CD4-positive, alpha-beta T cell treated with Interleukin-4 for 1 hour (primary cell): Measurements from ENCODE around the gene WNT2.
"Not testable (repeated sequence)": the region's sequence is repeated elsewhere in the genome, so short reads cannot be mapped to it uniquely, and the experiment has no call there.

Experiments used
- DNase-seq, 2 donors: peaks; one replicate each; pipeline ENCODE4 v3.0.0-alpha.2; 2020 to 2022

The WNT2 gene

DNA sequence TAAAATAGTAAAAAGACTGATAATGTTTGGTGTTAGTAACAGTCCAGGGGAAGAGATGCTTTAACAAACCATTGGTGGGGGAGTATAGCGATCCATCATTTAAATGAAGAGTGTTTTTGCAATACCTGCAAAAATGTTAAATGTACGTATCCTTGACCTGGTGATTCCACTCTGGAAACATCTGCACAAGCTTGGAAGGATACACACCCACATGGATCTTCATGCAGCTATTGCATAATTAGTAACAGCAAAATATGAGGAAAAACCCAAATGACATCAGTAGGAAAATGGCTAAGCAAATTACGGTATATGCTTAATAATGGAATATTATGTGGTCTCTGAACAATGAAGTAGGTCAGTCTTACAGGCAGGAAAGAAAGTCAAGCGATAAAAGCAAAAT lies 20.5 kb downstream of the WNT2 start:
- DNase-seq, result no peak

DNA sequence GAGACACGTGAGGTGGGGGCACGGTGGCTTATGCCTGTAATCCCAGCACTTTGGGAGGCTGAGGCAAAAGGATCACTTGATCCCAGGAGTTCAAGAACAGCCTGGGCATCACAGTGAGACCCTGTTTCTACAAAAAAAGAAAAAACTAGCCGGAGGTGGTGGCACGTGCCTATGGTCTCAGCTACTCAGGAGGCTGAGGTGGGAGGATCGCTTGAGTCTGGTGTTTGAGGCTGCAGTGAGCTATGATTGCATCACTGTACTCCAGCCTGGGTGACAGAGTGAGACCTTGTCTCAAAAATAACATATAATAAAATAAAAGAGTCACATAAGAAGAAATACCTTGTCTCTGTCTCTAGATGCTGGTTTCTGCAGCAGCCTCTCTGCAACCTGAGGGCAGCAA lies 22.4 kb downstream of the WNT2 start:
- not testable (repeated sequence) for DNase-seq

DNA sequence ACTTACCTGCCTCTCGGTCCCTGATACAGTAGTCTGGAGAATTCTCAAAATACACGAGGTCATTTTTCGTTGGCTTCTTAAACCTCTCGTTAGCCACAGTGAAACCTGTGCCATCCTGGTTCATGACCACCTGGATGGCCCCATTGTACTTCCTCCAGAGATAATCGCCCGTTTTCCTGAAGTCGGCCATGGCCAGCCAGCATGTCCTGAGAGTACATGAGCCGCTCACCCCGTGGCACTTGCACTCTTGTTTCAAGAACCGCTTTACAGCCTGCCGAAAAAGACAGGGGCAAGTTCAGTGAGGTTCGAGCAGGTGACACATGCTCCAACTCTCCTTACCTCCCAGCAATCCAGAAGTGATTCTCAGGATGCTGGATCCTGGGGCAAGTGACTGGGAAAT lies 25.3 kb downstream of the WNT2 start:
- DNase-seq, result no peak

DNA sequence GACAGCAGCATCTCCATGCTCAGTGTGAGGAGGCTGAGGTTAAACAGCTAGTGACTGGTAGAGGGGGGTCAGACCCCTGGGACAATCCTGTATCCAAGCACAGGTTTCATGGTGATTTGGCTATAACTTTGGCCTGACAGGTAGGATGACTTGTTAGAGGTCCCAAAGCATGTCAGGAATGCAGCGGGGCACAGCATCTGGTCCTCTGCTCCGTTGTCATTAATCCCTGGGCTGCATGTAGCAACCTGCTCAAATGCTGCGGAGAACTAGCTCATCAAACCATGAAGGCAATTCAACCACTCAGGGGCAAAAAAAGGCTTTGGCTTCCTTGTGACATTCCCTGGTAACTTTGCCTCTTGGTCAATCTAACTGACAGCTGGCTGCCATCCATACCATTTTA lies 26.8 kb downstream of the WNT2 start:
- no peak for DNase-seq

DNA sequence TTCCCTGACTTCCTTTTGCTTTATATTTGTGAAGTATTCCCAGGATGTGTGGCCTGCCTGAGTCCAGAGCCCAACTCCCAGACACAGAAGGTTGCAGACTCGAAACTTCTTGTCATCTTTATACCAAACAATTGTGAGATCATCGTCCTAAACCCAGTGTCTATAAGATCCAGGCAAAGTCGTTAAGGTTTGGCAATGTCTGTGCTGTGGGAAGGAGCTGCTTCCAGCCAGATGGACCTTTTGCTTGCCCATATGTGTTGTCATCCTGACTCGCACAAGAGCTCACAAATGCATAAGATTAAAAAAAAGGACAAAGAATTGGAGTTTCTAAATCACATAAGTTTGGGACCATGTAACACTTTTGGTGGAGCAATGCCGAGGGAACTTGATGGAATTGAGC lies 37.0 kb downstream of the WNT2 start:
- no peak for DNase-seq

DNA sequence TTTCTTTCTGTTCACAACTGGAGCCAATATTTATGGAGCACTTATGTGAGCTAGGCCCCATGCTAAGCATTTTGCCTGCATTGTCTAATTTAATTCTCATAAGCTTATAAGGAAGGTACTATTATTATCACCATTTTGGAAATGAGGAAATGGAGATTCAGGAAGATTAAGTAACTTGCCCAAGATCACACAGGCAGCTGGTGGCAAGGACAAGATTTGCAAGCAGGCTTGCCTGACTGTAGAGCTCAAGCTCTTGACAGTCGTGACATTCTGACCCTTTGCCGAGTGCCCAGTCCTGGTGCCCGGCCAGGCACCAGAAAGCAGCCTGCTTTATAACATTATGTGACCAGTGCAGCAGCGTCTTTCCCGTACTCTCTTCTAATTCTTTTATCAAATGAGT lies 38.2 kb downstream of the WNT2 start:
- no peak for DNase-seq

DNA sequence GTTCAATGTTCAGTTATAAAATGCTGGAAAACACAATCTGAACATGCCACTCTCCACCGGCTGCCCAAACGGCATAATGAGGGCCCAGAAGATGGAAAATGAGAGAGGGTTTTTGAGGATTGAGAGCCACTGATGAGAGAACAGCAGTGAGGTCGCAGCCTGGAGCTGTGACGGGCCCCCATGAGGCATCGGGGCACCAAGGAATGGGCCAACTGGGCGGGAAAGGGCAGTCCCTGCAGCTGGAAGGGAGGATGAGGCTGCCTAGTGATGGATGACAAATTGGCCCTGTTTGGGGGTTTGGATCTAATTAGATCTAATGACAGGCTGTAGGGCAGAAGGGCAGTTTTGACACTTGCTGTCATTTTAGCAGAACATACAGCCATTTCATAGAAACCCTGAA lies 39.1 kb downstream of the WNT2 start:
- no peak for DNase-seq

DNA sequence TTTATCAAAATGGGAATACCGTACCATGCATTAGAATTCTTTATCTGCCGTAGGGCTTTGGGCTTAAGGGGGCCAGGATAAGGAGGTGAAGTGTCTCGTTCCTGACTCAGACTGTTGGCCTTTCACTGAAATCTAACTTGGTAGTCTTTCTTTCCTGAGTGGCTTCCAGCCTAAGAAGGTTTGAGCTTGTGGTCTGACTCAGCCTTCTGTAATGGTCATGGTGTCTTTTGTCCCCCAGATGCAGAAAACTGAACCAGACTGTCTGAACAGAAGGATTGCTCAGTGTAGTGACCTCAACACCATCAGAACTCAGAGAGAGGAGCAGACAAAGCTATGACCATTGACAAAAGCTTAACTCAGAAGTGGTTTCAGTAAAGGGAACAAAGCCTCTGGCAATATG lies 39.5 kb downstream of the WNT2 start:
- no peak for DNase-seq

DNA sequence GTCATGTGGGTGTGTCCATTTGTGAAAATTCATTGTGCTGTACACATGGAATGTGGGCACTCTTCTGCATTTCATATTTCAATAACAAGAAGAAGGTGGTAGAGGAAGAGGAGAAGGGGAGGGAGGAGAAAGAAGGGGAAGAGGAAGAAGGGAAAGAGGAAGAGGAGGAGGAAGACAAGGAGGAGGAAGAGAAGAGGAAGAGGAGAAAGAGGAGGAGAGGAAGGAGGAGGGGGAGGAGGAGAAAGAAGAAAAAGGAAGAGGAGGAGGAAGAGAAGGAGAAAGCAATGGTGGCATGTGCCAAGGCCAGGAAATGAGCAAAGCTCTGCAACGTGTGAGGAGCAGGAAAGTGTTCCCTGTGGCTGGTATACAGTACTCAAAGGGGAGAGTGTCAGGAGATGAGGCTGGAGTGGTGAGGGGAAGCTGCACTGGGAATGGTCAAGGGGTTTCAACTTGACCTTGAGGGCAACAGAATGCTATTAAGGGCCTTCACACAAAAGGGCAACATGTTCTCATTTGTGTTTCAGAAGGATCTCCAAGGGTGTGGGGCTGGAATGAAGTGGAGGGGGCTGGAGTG lies 40.5 kb downstream of the WNT2 start:
- DNase-seq, result no peak

DNA sequence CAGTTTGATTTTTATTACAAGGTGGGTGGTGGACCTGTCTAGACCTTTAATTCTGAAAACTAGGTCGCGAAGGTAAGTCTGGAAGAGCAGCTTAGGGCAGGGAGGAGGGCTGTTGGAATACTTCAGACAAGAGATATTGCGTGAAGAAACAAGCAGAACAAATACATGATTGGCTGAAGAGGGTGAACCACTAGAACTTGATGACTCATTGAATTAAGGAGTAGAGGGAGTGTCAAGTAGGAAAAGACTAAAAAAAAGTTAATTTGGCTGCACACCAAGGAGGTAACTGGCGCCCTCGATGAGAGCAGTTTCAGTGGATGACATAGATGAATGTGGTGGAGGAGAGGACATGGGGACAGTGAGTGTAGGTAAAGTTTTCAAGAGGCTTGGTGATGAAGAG lies 41.3 kb downstream of the WNT2 start:
- no peak for DNase-seq

DNA sequence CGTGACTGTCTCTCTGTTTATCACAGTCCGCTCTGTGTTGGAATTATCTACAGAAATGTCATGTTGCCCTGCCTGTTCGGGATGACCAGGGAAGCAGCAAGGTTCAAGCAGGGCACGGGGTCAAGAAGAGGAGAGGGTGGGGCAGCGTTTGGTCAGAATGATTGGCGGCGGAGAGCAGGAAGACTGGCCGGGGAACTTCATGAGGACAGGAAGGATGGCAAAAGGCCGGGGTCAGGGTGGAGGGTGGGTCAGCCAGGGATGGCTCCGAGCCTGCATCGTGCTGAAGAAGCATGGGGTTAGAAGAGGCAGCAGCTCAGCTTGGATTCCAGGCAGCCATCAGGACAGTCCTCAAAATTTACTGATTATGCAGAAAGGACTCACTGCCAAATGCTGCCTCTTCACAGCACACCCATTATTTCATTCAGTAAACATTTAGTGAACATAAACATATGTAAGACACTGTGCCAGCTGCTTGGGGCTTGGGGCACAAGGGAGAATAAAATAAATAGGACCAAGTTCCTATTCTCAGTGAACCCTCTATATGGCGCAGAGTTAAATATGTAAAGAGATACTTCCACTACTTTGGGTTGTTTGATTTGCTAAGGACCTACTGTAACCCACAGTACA lies 42.8 kb downstream of the WNT2 start:
- DNase-seq, result no peak

DNA sequence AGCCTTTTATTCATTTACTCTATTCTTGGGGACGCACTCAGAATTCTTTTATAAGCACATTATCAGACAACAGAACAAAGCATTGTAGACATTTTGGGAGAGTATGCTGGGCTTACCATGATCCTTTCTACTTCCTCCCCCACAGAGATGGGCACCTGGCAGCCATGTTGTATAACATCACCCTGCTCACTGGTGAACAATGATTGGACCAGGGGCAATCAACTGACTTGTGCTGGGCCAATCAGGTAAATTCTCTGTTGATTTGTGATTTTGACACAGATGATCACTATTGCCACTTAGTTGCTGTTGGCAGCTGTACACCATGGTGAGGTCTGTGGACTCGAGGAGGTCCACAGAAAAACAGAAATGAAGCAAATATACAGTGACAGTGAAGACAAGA lies 43.7 kb downstream of the WNT2 start:
- DNase-seq, result no peak

DNA sequence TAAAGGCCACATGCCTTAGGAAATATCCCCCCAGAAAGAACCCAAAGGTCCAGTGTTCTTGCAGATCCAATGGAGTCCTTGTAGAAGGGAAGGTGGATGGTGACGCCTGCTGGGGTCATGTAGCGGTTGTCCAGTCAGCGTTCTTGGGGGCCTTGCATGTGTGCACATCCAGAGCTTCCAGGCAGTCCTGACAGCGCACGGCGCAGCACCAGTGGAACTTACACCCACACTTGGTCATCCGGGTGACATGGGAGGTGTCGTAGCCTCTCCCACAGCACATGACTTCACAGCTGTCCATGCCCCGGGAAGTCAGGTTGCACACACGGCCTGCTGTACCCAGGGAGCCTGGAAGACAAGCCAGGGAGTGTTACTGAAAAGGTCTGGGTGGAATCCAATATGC lies 44.8 kb downstream of the WNT2 start:
- DNase-seq, result no peak

DNA sequence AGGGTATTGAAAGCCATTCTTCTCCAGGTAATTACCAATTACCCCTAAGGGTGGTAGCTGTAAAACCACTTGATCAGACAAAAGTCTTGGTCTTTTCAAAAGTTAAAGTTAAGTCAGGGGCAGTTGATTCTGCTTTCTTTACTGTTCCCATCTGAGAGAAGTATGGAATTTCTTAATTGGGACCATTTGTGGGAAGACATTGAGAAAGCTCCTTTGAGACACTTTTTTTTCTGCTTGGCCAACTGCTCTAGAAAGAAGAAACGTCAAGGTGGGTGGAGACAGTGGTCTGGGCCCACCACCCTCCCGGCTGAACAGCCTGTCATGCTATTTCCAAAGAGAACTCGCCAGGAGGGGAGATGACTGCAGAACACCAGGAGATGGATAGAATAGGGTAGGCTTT lies 45.3 kb downstream of the WNT2 start:
- no peak for DNase-seq

DNA sequence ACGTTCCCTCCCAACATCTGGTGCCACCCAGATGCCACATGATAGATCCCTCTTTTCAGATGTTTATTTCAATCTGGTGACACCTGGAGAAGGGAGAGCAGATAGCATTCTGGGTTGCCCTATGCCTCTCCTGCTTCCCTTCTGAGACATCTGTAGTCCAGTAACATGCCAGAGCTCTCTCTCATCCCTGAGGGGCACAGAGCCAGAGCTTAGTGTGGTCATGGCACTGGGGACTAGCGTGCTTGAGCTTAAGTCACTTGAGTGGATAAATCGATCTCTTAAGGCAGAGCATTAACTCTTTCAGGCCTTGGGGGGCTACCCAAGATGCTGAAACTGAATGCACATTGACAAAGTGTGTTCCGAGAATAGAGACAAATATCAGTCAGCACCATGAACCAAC lies 47.9 kb downstream of the WNT2 start:
- DNase-seq, result no peak

DNA sequence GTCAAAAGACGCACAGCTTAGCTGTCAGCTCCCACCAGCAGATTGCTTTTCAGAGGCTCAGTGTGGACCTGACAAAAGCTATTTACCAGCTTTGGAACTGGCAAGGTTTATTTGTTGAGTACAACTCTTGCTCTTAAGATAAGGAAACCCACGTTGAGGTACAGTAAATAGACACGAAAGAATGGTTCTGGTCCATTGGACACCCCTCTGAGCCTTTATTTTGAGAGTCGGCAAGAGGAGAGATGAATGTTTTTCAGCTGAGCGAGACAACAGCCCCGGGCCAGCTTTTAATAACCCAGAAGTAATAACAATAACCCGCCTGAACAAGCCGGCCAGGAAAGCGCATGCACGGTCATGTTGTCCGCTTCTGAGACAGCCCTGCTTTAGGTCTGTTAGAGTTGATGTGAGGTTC lies 49.0 kb downstream of the WNT2 start:
- DNase-seq, result no peak

DNA sequence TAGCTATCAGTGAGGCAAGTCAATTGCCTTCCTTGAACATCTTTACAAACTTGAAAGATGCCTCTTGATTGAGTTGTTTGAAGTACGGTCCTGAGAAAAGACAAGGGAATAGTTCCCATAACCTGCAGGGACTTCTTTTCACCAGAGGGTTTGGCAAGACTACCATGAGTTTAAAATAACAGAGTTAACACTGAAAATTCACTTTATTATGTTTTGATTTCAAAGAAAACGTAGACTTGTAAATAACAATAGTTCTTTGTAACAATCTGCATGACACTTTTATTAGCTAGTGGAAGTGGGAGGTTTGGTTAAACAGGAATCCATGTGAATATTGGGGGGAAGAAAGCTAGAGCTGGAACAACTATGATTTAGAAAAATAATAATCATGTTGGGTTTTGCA lies 49.5 kb downstream of the WNT2 start:
- DNase-seq, result no peak

DNA sequence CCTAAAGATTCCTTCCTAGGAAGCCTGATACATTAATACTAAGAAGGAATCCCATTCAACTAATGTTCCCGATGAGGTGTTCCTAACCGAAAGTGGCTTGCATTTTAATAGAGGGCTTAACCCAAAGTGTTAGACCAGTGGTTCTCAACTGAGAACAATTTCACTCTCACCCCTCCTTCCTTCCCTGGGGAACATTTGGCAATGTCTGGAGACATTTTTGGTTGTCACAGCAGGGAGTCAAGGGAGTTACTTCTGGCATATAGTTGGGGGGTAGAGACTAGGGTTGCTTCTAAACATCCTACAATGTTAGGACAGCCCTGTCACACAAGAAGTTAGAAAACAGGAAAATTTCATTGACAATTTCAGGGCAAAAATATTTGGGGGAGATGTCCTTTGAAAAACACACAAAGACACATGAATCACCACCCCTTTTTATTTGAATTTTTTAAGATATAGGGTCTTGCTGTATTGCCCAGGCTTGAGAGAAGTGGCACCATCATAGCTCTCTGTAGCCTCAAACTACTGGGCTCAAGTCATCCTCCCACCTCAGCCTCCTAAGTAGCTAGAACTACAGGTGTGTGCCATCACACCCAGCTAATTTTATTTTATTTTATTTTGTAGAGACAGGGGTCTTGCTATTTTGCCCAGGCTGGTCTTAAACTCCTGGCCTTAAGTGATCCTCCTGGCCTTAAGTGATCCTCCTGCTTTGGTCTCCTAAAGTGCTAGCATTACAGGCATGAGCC lies 50.7 kb downstream of the WNT2 start:
- DNase-seq, result no peak

DNA sequence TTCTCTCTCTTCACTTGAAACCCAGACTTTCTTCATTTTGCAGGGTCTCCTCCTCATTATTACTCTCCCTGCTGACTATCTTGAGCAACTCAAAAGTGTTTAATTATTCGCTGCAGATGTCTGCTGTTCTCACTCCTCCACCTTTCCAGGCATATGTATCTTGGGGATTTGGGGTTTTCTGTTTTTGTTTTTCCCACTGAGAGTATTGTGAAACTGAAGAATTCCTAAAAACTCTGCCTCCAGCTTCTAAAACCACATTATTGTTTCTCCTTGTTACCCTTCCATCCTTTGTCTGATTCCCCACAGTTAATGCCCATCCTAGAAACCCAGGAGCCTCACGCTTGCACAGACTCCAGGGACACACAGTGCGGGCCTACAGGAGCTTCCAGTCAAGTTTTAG lies 51.3 kb downstream of the WNT2 start:
- DNase-seq, result no peak

DNA sequence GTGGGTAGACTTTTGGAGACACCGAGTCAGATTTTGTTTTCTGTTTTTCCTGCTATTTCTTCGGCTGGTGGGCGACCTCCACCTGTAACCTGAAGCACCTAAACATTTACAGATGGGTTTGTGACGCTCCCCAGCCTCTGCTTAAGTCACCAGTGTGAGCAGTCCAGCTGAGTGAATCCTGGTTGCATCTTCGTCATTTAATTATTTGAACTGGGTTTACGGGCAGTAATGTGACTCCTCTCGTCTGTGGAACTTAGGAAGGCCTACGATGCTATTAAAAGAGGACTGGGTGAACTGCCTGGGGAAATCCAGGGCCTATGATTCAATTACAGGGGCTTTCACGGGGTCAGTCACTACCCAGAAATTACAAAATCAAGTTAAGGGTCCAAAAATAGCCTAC lies 52.5 kb downstream of the WNT2 start:
- no peak for DNase-seq

DNA sequence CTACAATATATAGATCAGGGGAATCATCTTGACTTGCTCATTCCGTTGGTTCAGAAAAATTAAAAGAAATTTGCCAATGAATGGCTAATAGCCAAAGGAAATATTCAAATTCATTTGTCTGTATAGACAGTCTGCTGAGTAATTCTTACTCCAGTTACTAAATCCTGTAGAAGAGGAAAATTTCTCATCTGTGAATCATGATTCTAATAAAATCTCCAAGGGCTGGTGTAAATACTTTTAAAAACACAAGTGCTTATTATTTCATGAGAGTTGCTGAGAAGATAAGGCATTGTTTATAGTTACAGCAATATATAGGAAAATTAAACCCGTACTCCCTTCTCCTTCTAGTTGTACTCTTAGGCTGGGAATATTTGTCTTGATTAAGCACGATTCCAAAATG lies 53.0 kb downstream of the WNT2 start:
- DNase-seq, result no peak

DNA sequence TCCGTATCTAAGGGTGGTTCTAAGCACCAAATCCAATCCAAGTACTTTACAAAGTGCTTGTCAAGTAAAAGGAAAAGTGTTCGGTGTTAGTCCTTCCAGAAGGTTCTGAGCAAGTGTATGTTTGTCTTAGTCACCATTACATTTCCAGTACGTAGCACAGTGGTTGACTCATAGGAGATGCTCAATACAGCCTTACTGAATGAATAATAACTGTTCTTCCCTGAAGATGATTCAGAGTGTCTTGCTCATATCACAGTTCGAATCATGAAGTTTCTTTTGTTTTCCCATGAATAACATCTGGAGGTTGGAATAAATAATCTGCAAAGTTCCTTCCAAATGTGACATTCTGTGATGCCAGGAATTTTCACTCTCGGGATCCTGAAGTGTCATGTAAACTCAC lies 53.4 kb downstream of the WNT2 start:
- DNase-seq, result no peak

DNA sequence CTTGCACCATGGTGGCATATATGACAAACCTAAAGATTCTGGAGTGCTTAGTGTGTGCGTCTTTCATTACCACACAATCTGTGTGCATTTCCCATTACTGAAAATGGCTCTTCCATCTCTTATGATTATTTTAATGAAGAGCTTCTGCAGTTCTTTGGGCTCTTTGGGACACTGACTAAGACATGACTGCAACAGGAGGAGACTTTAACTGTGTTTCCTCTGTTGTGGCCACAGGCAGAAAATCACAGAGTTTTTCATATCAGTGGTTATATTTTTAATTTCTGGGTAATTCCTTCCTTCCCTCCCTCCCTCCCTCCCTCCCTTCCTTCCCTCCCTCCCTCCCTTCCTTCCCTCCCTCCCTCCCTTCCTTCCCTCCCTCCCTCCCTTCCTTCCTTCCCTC lies 58.1 kb downstream of the WNT2 start:
- no peak for DNase-seq

DNA sequence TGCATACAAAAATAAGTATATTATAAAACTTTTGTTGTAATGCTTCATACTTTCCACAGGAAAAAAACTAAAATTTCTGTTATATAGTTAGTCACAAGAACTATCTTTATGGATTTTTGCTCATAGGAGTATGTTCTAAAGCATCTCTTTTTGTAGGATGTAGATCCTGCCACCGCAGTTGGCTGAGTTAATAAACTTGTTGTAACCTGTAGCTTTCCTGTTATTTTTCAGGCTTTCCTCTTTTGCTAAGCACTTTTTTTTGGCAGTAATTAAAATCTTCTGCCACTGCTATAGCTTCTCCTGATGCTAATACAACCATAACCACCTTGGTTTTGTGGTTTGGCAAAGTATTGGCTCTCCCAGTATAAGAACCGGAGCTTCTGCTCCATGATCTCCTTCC lies 60.3 kb downstream of the WNT2 start:
- no peak for DNase-seq

DNA sequence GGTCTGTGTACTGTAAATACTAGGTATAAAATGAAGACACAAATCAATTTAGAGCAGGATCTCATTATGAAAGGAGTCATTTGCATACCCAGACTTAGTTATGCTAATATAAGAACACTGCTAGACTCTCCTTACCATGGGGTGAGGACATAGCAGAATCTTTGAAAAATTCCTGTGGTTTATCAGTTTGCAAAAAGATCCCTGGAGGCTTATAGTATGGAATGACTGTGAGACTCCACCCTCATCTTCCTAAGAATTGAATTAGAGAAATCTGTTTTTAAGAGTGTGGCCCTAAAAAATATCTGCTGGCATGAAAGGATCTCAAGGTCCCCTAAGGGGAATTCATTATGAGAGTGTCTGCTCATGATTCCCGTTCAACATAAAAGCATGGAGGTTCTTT lies 63.2 kb downstream of the WNT2 start:
- DNase-seq, result no peak
